IPS-18a (cell line): ENCODE data around the gene FAM83B.

ENCODE experiments used
- H3K27ac ChIP-seq: one replicate; pipeline ENCODE4 v1.5.1; 2013; ENCODE audit warnings: low read length
- H3K27me3 ChIP-seq: one replicate; pipeline ENCODE4 v1.6.1; 2013; ENCODE audit warnings: mild to moderate bottlenecking, low read length; ENCODE audit not compliant: control insufficient read depth, insufficient read depth
- H3K36me3 ChIP-seq: one replicate; pipeline ENCODE4 v1.6.1; 2013; ENCODE audit warnings: low read depth, low read length; ENCODE audit not compliant: control insufficient read depth
- H3K4me1 ChIP-seq: one replicate; pipeline ENCODE4 v1.6.1; 2013; ENCODE audit warnings: low read depth, low read length; ENCODE audit not compliant: control insufficient read depth
- H3K4me3 ChIP-seq: one replicate; pipeline ENCODE4 v1.5.1; 2013; ENCODE audit warnings: low read length
- H3K9ac ChIP-seq: one replicate; pipeline ENCODE4 v1.6.1; 2013; ENCODE audit warnings: mild to moderate bottlenecking, low read length, moderate library complexity
- H3K9me3 ChIP-seq: one replicate; pipeline ENCODE4 v1.6.1; 2013; ENCODE audit warnings: low read depth, low read length; ENCODE audit not compliant: control insufficient read depth

The FAM83B gene

DNA sequence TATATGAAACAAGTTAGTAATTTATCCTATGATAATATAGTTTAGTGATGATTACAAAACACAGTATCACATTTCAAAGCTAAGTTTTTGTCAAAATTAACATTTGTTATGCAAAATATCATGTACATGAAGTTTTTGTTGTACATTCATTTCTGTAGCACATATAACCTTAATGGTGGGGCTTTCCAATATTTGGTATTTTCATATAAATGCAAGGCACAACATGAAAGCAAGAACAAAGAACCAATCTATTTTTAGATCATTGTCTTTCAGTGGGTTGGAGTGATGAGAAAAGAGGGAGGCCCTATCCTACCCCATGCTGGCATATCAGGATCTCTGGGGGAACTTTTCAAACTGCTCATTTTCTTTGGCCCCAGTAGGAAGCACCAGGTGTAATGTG, 53.4 kb downstream of the FAM83B start:
- Histone ChIP-seq H3K27ac (no peak overlapping the region), H3K4me1 (peaks cover 10% of the 10 kb centered on the region), H3K27me3 (no peaks in the 10 kb centered on the region), H3K9me3 (no peaks in the 10 kb centered on the region), H3K9ac (no peak overlapping the region), H3K36me3 (no peaks in the 10 kb centered on the region), H3K4me3 (no peak overlapping the region)

DNA sequence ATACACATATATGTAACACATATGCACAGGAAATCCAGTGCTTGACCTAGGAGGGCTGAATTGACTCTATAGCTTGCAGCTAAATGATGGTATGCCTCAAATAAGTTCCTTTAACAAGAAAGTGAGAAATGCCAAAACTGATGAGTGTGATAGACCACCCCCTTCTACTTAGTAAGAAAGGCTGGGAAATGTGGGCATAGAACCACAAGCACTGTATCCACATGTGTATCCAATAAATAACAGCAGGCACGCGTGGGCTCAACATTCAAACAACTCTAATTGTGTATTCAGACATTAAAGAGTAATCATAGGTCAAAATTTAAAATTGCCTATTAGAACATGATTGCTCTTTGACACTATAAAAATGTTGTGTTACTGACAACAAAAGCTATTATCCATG, 54.1 kb downstream of the FAM83B start:
- no peaks in the 10 kb centered on the region for H3K27me3 ChIP-seq
- no peak overlapping the region for H3K4me3 ChIP-seq
- no peak overlapping the region for H3K27ac ChIP-seq
- no peak overlapping the region for H3K9ac ChIP-seq
- H3K4me1 ChIP-seq = peaks cover 10% of the 10 kb centered on the region
- no peaks in the 10 kb centered on the region for H3K9me3 ChIP-seq
- no peaks in the 10 kb centered on the region for H3K36me3 ChIP-seq

DNA sequence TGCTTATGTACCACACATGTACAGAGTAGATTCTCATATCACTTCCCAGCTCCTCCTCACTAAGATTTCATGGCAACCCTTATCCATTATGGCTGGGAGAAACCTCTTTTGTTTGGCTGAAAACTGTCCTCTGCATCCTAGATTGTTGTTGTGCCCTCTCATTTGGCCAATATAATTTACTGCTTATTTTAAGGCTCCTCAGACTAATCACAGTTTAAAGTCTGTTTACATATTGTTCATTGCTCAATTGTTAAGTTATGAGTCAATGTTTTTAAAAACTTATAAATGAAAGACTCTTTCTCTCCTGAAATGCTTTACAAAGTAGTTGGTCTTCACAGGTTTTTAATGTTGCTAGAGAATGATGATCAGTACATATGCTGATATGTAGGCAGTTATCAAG, 57.3 kb downstream of the FAM83B start:
- Histone ChIP-seq H3K27ac (no peak overlapping the region), H3K4me1 (peaks cover 10% of the 10 kb centered on the region), H3K9me3 (no peaks in the 10 kb centered on the region), H3K9ac (no peak overlapping the region), H3K27me3 (no peaks in the 10 kb centered on the region), H3K36me3 (no peaks in the 10 kb centered on the region), H3K4me3 (no peak overlapping the region)

DNA sequence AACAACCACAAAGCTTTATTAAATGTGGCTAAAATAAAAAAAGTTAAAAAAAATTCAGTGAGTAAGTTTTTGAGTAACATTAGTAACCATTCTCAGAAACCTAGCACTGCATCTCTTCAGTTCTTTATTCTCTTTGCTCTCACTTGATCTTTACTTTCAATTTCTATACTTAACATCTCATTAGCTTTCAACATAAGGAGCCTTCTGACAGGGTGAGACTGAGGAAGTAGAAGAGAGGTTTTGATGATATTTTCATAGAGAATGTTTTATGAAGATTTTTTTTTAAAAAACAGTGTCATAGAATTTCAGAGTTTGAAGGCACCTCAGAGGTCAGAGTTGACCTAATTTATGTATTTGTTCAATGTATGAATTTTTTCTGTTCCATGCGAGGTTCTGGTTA, 60.8 kb downstream of the FAM83B start:
- H3K9me3 ChIP-seq = no peaks in the 10 kb centered on the region
- no peaks in the 10 kb centered on the region for H3K27me3 ChIP-seq
- no peak overlapping the region for H3K4me3 ChIP-seq
- H3K4me1 ChIP-seq = no peaks in the 10 kb centered on the region
- H3K27ac ChIP-seq = no peak overlapping the region
- no peaks in the 10 kb centered on the region for H3K36me3 ChIP-seq
- no peak overlapping the region for H3K9ac ChIP-seq

DNA sequence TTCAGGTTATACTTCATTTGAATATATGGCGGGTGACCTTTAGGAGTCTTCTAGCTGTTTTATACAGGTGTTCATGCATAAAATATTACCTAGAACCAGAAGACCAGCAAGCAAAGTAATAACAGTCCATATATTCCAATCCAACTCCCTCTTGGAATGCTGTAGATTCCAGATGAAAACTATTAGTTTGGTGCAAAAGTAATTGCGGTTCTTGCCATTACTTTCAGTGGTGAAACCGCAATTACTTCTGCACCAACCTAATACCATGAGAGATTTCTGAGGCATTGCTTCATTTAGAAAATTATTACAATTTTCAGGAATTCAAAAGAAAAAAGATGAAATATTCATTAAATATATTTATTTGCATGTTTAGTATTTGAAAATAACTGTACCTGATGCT, 62.6 kb downstream of the FAM83B start:
- H3K27ac ChIP-seq = no peak overlapping the region
- H3K4me3 ChIP-seq = no peak overlapping the region
- H3K27me3 ChIP-seq = no peaks in the 10 kb centered on the region
- no peaks in the 10 kb centered on the region for H3K9me3 ChIP-seq
- no peak overlapping the region for H3K9ac ChIP-seq
- no peaks in the 10 kb centered on the region for H3K36me3 ChIP-seq
- no peaks in the 10 kb centered on the region for H3K4me1 ChIP-seq

DNA sequence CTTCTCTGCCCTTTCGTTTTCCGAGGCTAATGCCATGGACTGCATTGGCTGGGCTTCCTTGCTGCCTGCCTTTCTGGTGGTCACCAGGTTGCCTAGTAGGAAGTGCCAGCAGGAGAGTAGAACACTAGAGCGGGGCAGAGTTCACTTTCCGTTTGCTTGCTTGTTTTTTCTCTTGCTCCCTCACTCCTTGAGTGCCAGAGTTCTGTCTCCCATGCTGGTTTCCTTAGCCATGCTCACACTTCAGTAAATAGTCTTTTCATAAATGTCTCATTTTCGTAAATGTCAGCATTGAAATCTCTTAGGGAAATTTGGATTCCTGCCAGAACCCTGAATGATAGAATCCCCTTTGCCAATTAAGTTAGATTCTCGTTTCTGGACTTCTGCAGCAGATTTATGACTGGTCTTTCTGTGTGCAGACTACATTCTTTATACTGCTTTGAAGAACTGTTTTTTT, 63.9 kb downstream of the FAM83B start:
- Histone ChIP-seq H3K27me3 (no peaks in the 10 kb centered on the region), H3K9me3 (no peaks in the 10 kb centered on the region), H3K9ac (no peak overlapping the region), H3K4me1 (no peaks in the 10 kb centered on the region), H3K36me3 (no peaks in the 10 kb centered on the region), H3K4me3 (no peak overlapping the region), H3K27ac (no peak overlapping the region)

DNA sequence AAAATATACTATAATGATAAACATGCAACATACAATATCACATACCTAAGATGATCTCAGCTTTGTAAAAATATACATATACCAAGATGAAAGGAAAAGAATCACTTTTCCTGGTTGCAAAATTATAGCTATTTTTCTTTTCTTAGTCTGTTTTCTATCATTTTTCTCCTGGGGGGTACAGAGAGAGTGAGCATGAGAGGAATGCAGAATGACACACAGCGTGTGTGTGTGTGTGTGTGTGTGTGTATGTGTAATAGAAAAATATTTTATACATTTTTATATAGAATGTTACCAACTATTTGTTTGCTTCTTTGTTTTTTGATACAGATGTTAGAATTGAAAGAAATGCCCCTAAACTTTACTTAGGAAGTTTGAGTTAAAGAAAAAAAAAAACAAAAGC, 64.3 kb downstream of the FAM83B start:
- no peak overlapping the region for H3K4me3 ChIP-seq
- no peaks in the 10 kb centered on the region for H3K27me3 ChIP-seq
- no peak overlapping the region for H3K9ac ChIP-seq
- H3K4me1 ChIP-seq = no peaks in the 10 kb centered on the region
- no peak overlapping the region for H3K27ac ChIP-seq
- H3K36me3 ChIP-seq = no peaks in the 10 kb centered on the region
- H3K9me3 ChIP-seq = no peaks in the 10 kb centered on the region

DNA sequence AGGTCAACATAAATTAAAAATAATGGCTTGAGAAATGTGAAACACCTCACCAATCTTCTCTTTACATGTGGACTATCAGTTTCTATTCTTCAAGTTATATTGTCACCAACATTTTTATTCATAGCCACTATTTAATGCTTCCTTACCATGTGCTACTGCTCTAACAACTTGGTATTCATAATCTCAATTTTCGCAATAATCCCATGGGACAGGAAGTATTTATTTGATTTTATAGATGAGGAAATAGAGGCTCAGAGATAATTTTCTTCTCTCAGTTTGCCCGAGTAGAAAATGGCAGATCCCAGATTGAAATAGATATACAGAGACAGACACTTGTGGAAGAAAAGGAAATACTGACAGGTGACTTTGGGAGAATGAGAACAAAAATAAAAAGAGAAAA, 66.6 kb downstream of the FAM83B start:
- no peak overlapping the region for H3K4me3 ChIP-seq
- H3K9ac ChIP-seq = no peak overlapping the region
- no peaks in the 10 kb centered on the region for H3K36me3 ChIP-seq
- no peaks in the 10 kb centered on the region for H3K27me3 ChIP-seq
- no peaks in the 10 kb centered on the region for H3K9me3 ChIP-seq
- no peaks in the 10 kb centered on the region for H3K4me1 ChIP-seq
- H3K27ac ChIP-seq = no peak overlapping the region

DNA sequence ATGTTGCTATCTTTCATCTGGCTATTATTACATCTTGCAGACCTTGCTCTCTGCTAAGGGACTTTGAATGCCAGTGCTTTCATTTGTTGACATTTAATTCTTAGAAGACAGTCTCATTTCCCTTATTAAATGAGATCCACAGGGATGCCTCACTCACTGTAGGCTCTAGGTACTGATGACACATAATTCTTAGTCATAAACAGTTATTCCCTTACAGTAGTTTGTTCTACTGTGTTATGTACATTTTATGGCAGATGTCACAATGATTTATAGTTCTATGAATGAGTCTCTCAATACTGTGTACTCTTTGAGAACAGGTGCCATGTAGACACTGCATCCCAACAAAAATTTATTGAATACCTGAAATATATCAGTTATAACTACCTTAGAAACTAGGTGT, 70.3 kb downstream of the FAM83B start:
- Histone ChIP-seq H3K27me3 (no peaks in the 10 kb centered on the region), H3K9ac (no peak overlapping the region), H3K27ac (no peak overlapping the region), H3K4me1 (no peaks in the 10 kb centered on the region), H3K4me3 (no peak overlapping the region), H3K9me3 (no peaks in the 10 kb centered on the region), H3K36me3 (no peaks in the 10 kb centered on the region)

DNA sequence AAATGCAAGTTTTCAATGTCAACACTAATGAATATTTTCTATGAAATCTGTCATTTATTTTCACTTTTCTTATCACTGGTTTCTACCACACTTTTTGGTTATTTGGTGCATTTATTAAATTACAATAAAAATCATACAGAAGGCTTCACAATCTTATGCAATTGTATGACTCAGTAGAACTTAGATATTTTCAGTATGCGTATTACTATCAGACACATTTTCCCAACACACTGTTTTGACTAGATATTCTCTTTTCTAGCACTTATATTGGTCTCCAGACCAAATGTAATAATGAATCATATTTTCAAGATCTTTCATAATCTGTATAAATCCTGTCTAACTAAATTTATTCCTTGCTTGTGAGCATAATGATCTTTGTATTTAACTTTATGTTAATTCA, 74.1 kb downstream of the FAM83B start:
- Histone ChIP-seq H3K36me3 (no peaks in the 10 kb centered on the region), H3K9me3 (no peaks in the 10 kb centered on the region), H3K27ac (no peak overlapping the region), H3K27me3 (no peaks in the 10 kb centered on the region), H3K4me1 (no peaks in the 10 kb centered on the region), H3K9ac (no peak overlapping the region), H3K4me3 (no peak overlapping the region)

DNA sequence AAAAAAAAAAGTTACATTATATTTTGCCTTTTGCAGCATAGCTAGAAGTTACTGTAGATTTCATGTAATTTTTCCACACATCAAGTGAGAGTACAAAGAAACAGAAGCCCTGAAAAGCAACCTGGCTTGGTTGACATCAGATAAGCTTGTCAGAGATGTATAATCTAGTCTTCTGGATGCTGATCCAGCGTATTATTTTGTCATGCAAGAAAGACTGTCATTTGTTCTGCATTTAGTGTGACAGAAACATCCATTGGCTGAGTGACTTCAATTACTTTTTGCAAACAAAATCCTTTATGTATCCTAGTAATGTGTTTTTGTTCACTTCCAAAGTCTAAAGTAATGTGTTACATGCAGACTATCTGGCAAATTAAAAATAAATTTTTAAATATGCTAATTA, 75.3 kb downstream of the FAM83B start:
- Histone ChIP-seq H3K36me3 (no peaks in the 10 kb centered on the region), H3K4me1 (no peaks in the 10 kb centered on the region)

DNA sequence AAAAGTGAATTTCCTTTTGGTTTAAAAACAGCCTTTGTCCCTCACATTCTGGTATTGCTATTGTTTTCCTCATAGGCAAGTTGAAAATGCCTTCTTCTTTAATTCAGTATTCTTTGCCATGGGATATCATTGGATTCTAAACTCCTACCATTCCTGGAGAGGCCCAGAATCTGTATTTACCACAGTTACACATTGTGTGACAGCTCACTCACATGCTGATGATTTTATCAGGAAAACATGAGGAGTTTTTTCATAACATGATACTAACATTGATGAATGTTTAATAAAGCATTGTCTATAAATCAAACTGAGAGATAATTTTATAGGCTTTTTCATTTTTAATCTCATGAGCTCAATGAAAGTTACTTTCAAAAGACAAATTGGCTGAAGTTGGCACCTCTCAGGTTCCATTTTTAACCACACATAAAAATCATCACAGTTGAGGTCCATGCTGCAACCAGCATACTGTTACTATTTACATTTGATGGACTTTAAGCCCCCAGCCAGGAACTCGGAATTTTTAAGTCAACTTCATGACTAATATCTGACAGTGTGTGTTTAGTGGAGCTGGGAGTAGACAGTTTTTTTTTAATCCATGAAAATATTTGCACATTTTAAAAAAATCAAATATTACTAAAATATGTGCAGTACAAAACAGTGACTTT, 82.8 kb downstream of the FAM83B start:
- H3K9me3 ChIP-seq = peaks cover 4% of the 10 kb centered on the region
- no peaks in the 10 kb centered on the region for H3K4me1 ChIP-seq
- H3K27ac ChIP-seq = no peak overlapping the region
- H3K27me3 ChIP-seq = no peaks in the 10 kb centered on the region
- no peak overlapping the region for H3K9ac ChIP-seq
- no peak overlapping the region for H3K4me3 ChIP-seq
- H3K36me3 ChIP-seq = no peaks in the 10 kb centered on the region

More for the DNA sequence above, 75.3 kb downstream of the FAM83B start:
- Histone ChIP-seq H3K27ac (no peak overlapping the region), H3K9me3 (no peaks in the 10 kb centered on the region), H3K9ac (no peak overlapping the region), H3K4me3 (no peak overlapping the region), H3K27me3 (no peaks in the 10 kb centered on the region)
